HepG2 (cell line): ENCODE results near the gene SLC45A3. TPM values are rescaled to one million over a fixed set of nuclear protein-coding genes. Genes with fewer than 3 reads are reported as not detected.
A peak's percentile ranks its signal among the peaks of the same experiment; 100 is the strongest.

Experiments used
- CENPT ChIP-seq: sonication (generic); formaldehyde crosslinking; IDR thresholded peaks from 2 replicates; pipeline ENCODE4 v1.8.0; 2022; ENCODE audit warnings: low read depth, mild to moderate bottlenecking, moderate library complexity, missing genetic modification reagents
- ELF1 ChIP-seq: sonication (generic); formaldehyde crosslinking; IDR thresholded peaks from 2 replicates; pipeline ENCODE4 v1.4.0; 2020; ENCODE audit warnings: missing genetic modification reagents
- FOXM1 ChIP-seq: sonication (generic); formaldehyde crosslinking; IDR thresholded peaks from 2 replicates; pipeline ENCODE4 v1.5.0; 2020; ENCODE audit warnings: missing genetic modification reagents
- HCFC1 ChIP-seq: fragments of 150-350 bp; IDR thresholded peaks from 2 replicates; pipeline ENCODE4 v1.6.1; 2014; ENCODE audit warnings: low read depth, low read length
- HMG20B ChIP-seq: conservative IDR thresholded peaks from 2 replicates; pipeline ENCODE4 v1.6.1; 2016; ENCODE audit warnings: missing genetic modification reagents, missing compliant biosample characterization
- HNRNPLL ChIP-seq: fragments of 200-400 bp; formaldehyde crosslinking; IDR thresholded peaks from 2 replicates; pipeline ENCODE4 v1.6.1; 2017; ENCODE audit warnings: mild to moderate bottlenecking, low read depth, low read length; ENCODE audit not compliant: poor library complexity, severe bottlenecking
- ISL2 ChIP-seq: sonication (generic); formaldehyde crosslinking; IDR thresholded peaks from 2 replicates; pipeline ENCODE4 v1.5.0; 2020; ENCODE audit warnings: missing genetic modification reagents
- MAZ ChIP-seq, 2 experiments: sonication (generic) in 1 of 2; formaldehyde crosslinking in 1 of 2; IDR thresholded peaks; 2 replicates each; pipeline versions ENCODE4 v1.5.0 to v1.6.1; 2012 to 2020; ENCODE audit warnings: low read depth in 2 of 2, mild to moderate bottlenecking in 2 of 2, borderline replicate concordance in 1 of 2, improper control_type of control experiment in 1 of 2, low read length in 1 of 2, missing genetic modification reagents in 1 of 2, moderate library complexity in 1 of 2
- MEIS2 ChIP-seq: sonication (generic); formaldehyde crosslinking; IDR thresholded peaks from 2 replicates; pipeline ENCODE4 v1.9.0; 2021; ENCODE audit warnings: mild to moderate bottlenecking, missing genetic modification reagents
- MLX ChIP-seq: IDR thresholded peaks from 2 replicates; pipeline ENCODE4 v1.6.1; 2016
- NFIB ChIP-seq: sonication (generic); formaldehyde crosslinking; IDR thresholded peaks from 2 replicates; pipeline ENCODE4 v1.9.0; 2021; ENCODE audit warnings: missing genetic modification reagents, mild to moderate bottlenecking, borderline replicate concordance
- RERE ChIP-seq: IDR thresholded peaks from 2 replicates; pipeline ENCODE4 v1.6.1; 2016; ENCODE audit warnings: low read depth, missing genetic modification reagents, missing compliant biosample characterization
- SOX5 ChIP-seq: IDR thresholded peaks from 2 replicates; pipeline ENCODE4 v1.6.1; 2016; ENCODE audit warnings: borderline replicate concordance
- XRCC5 ChIP-seq: fragments of 200-400 bp; formaldehyde crosslinking; optimal IDR thresholded peaks from 2 replicates; pipeline ENCODE3; 2017; ENCODE audit warnings: mild to moderate bottlenecking, low read length
- ZBTB21 ChIP-seq: sonication (generic); formaldehyde crosslinking; IDR thresholded peaks from 2 replicates; pipeline ENCODE4 v1.4.0; 2020; ENCODE audit warnings: missing genetic modification reagents
- ZEB1 ChIP-seq: IDR thresholded peaks from 2 replicates; pipeline ENCODE4 v1.6.1; 2012; ENCODE audit warnings: mild to moderate bottlenecking, low read depth, inconsistent platforms; ENCODE audit not compliant: insufficient replicate concordance
- ZNF33A ChIP-seq: sonication (generic); formaldehyde crosslinking; IDR thresholded peaks from 2 replicates; pipeline ENCODE4 v1.5.1; 2020; ENCODE audit warnings: missing genetic modification reagents, mild to moderate bottlenecking, moderate library complexity, borderline replicate concordance
- ZNF652 ChIP-seq: IDR thresholded peaks from 2 replicates; pipeline ENCODE4 v1.6.1; 2016; ENCODE audit warnings: low read depth, borderline replicate concordance
- ZNF792 ChIP-seq: IDR thresholded peaks from 2 replicates; pipeline ENCODE4 v1.6.1; 2016
- polyA plus RNA-seq, 8 experiments: library from polyadenylated mRNA; depleted of rRNA in 3 of 8; stranded (reverse) in 7 of 8; unstranded in 1 of 8; fragments of >200 nt; fragmentation: Illumina TruSeq in 4 of 8; extraction: Trizol in 4 of 8; gene quantifications; 2 replicates each; pipeline versions ENCODE4 v1.2.1 to v1.2.3, GENCODE V29; 2011 to 2016; ENCODE audit warnings: low read depth in 4 of 8, missing spikeins in 1 of 8, mixed read lengths in 1 of 8; ENCODE audit not compliant: insufficient read depth in 1 of 8
- total RNA-seq, 5 experiments: library from RNA; depleted of rRNA; stranded (reverse); fragments of >200 nt; fragmentation: Illumina TruSeq; extraction: Trizol; gene quantifications; 2 replicates each; pipeline ENCODE4 v1.2.3, GENCODE V29; 2016; ENCODE audit warnings: low read depth in 1 of 5
- TF ChIP-seq, protein P1 (sequence below): sonication (generic); formaldehyde crosslinking; conservative IDR thresholded peaks from 2 replicates; pipeline ENCODE4 v1.4.0; 2020; ENCODE audit warnings: mild to moderate bottlenecking, missing genetic modification reagents, moderate library complexity
- TF ChIP-seq, protein P2 (sequence below): sonication (generic); formaldehyde crosslinking; IDR thresholded peaks from 2 replicates; pipeline ENCODE4 v1.4.0; 2020; ENCODE audit warnings: missing genetic modification reagents

Gene SLC45A3
- total and polyA plus RNA-seq, 2 of the 13 experiments (the other 11 are each of a cell fraction or from before 2014, with no cell fraction given) = 3.4 to 4.1 TPM

DNA sequence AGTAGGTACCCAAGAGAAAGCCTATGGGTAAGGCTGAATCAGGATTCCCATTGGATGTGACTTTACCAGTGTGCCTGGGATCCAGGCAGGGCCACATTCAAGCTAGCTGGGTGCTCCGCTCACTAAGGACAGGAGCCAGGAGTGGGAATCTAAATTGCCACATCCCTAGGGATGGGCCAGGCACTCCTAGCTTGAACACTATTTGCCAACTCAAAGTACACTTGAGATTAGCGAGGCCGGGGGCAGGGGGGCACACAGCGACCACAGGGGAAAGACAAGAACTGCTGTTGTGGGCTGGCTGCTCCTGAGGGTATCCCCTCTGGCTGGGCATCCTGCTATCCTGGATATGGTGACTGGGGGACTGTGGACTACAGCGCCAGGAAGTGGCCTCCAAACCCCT, 4.3 kb downstream of the SLC45A3 start (continued):
- TF ChIP-seq, protein P1, sequence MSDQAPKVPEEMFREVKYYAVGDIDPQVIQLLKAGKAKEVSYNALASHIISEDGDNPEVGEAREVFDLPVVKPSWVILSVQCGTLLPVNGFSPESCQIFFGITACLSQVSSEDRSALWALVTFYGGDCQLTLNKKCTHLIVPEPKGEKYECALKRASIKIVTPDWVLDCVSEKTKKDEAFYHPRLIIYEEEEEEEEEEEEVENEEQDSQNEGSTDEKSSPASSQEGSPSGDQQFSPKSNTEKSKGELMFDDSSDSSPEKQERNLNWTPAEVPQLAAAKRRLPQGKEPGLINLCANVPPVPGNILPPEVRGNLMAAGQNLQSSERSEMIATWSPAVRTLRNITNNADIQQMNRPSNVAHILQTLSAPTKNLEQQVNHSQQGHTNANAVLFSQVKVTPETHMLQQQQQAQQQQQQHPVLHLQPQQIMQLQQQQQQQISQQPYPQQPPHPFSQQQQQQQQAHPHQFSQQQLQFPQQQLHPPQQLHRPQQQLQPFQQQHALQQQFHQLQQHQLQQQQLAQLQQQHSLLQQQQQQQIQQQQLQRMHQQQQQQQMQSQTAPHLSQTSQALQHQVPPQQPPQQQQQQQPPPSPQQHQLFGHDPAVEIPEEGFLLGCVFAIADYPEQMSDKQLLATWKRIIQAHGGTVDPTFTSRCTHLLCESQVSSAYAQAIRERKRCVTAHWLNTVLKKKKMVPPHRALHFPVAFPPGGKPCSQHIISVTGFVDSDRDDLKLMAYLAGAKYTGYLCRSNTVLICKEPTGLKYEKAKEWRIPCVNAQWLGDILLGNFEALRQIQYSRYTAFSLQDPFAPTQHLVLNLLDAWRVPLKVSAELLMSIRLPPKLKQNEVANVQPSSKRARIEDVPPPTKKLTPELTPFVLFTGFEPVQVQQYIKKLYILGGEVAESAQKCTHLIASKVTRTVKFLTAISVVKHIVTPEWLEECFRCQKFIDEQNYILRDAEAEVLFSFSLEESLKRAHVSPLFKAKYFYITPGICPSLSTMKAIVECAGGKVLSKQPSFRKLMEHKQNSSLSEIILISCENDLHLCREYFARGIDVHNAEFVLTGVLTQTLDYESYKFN (CRISPR knock-in tag) = peak; percentile 94
- TF ChIP-seq HCFC1 = no peak
- peak; percentile 40; the same call in 1 of the 2 replicates for TF ChIP-seq HMG20B
- no peak for TF ChIP-seq MLX (CRISPR knock-in tag)
- TF ChIP-seq, protein P2, sequence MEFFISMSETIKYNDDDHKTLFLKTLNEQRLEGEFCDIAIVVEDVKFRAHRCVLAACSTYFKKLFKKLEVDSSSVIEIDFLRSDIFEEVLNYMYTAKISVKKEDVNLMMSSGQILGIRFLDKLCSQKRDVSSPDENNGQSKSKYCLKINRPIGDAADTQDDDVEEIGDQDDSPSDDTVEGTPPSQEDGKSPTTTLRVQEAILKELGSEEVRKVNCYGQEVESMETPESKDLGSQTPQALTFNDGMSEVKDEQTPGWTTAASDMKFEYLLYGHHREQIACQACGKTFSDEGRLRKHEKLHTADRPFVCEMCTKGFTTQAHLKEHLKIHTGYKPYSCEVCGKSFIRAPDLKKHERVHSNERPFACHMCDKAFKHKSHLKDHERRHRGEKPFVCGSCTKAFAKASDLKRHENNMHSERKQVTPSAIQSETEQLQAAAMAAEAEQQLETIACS (CRISPR knock-in tag) = no peak
- TF ChIP-seq ELF1 (CRISPR knock-in tag) = no peak
- TF ChIP-seq CENPT (CRISPR knock-in tag) = no peak
- TF ChIP-seq ZNF652 (CRISPR knock-in tag) = no peak
- no peak for TF ChIP-seq NFIB (CRISPR knock-in tag)
- TF ChIP-seq FOXM1 (CRISPR knock-in tag) = no peak
- no peak for TF ChIP-seq ZNF33A (CRISPR knock-in tag)
- TF ChIP-seq ISL2 (CRISPR knock-in tag) = peak; percentile 73
- TF ChIP-seq MAZ (IDR thresholded peaks at IDR 0.05; ENCODE audit: borderline replicate concordance, low read depth, low read length) = no peak
- TF ChIP-seq MAZ (CRISPR knock-in tag; IDR thresholded peaks at IDR 0.05; ENCODE audit: low read depth) = no peak; the same call in 1 of the 2 replicates
- no peak for TF ChIP-seq HNRNPLL
- TF ChIP-seq XRCC5 = peak; percentile 39
- TF ChIP-seq ZBTB21 = no peak
- TF ChIP-seq RERE (CRISPR knock-in tag) = no peak
- TF ChIP-seq ZNF792 (CRISPR knock-in tag) = no peak
- TF ChIP-seq MEIS2 = no peak; the same call in 1 of the 2 replicates
- TF ChIP-seq ZEB1 = peak; percentile 73
- TF ChIP-seq SOX5 = peak; percentile 14; the same call in 1 of the 2 replicates
